GM21619 (cell line): ENCODE measurements around the gene ZBTB16.

Experiments used
- ATAC-seq: cut with Tn5 transposase; IDR thresholded peaks from one replicate; pipeline ENCODE4 v1.9.1; 2021; ENCODE audit not compliant: unreplicated experiment

Gene ZBTB16

DNA sequence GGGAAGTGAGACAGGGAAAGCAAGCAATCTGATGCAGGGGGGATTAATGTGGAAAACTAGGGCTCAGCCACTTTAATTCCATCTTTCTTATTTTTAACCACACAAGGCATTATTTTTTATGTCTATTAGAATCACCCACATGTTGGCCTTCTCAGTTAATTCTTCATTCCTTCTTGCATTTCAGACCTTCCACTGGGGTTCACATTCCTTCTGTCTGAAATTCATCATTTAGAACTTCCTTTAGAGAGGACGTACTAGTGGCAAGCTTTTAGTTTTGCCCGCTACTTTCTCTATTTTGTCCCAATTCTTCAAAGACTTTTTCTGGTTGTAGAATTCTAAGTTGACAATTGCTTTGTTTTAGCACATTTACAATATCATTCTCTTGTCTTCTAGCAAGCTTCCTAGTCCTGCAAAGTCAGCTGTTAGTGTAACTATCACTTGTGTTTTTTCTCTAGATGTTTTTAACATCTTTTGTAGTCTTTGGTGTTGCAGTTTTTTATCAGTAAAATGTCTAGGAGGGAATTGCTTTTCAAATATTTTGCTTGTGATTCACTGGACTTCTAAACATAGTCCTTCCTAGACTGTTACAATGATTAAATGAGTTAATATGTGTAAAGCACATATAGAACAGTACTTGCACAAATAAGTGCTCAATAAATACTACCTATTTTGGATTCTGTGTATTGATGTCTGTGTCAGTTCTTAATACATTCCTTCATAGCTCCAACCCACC is 231.2 kb downstream of the ZBTB16 start:
- ATAC-seq = no peak

DNA sequence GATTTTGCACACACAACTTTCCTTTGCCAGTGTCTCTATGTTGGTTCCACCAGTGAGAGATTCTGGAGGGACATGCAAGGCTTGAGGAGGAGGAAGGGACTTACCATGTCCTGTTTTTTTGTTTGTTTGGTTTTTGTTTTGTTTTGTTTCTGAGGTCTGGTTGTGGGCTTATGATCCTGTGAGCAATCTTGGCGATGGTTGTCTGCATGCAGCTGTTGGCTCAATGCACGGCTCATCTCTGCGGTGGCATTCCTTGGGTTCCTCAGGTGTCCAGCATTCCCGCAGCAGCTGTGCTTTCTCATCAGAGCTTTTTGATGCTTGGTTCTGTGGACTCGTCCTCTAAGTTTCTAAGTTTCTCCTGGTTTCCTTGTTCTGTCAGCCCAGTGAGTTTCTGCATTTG is 231.9 kb downstream of the ZBTB16 start:
- no peak for ATAC-seq

DNA sequence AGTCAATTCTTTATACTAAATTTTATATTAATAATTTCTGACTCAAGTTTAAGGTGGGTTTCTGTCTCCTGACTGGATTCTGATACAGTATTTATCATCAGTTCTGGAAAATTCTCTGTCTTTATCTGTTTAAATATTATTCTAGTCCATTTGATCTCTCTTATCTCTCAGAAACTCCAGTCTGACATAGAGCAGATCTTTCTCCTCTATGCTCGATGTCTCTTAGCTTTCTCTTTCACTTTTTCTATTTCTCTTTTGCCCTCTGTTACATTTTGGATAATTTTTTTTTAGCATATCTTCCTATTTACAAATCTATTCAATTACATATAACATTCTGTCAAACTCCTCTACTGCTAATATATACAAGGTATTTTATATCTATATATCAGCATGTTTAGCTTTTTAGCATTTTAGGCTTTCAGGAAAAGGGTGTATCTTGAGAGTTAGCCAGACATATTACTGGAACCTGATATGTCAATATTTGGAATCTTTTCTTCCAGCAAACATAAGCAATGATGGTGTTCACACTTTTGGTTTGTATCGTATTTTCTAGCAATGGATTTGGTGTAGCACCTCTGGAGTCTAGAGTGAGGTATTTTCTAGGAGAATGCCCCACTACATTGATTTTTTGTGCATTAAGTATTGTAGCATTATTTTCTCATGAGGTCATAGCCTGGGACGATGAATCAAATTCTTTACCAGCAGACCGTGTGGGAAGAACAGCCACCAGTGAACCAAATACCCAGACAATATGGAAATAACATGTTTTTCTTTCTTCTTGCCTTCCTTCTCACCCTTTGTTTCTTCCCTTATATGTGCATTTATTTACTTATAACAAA is 232.6 kb downstream of the ZBTB16 start:
- no peak for ATAC-seq

DNA sequence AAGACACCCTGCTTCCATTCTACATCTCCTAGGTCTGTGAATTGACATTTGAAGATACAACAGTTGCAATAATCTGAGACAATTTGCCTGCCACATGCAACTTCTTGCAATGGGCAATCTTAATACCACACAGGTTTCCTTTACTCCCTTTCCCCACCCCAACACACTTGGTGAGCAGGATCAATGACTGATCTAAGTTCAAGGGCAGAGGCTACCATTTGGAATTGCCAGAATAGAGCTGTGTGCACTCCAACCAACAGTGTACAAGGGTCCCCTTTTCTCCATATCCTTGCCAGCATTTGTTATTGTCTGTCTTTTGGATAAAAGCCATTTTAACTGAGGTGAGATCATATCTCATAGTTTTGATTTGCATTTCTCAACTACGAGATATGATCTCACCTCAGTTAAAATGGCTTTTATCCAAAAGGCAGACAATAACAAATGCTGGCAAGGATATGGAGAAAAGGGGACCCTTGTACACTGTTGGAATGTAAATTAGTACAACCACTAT is 233.7 kb downstream of the ZBTB16 start:
- no peak for ATAC-seq

DNA sequence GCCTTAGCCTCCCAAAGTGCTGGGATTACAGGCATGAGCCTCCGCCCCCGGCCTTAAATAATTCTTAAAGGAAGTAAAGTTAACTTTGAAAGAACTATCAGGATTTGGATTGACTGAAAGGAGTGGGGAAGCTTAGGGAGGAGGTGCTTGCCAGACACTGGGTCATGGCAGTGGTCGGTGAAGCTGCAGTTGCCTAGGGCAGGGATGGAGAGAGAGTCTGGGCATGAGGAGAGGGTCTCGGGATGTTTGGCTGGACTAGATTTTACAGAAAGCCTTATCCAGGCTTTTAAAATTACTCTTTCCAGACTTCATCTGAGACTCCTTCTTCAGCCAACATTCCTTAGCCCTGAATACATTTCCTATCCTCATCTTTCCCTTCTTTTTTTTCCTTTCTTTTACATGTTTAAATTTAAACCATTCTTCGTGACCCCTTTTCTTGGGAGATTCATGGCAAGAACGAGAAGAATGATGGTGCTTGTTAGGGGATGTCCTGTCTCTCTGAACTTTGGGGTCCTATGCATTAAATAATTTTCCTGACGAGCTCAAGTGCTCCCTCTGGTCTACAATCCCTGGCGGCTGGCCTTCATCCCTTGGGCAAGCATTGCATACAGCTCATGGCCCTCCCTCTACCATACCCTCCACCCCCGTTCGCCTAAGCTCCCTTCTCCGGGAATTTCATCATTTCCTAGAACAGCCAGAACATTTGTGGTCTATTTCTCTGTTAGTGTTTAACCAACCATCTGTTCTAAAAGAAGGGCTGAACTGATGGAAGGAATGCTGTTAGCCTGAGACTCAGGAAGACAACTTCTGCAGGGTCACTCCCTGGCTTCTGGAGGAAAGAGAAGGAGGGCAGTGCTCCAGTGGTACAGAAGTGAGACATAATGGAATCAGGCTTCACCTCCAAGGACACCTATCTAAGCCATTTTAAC is 236.4 kb downstream of the ZBTB16 start, which contains the start of gene NNMT:
TSS of gene NNMT (plus strand) at position 724 of the 929 bp plus-strand sequence. CDS start at position 882, 158 bp downstream.
- no peak for ATAC-seq

DNA sequence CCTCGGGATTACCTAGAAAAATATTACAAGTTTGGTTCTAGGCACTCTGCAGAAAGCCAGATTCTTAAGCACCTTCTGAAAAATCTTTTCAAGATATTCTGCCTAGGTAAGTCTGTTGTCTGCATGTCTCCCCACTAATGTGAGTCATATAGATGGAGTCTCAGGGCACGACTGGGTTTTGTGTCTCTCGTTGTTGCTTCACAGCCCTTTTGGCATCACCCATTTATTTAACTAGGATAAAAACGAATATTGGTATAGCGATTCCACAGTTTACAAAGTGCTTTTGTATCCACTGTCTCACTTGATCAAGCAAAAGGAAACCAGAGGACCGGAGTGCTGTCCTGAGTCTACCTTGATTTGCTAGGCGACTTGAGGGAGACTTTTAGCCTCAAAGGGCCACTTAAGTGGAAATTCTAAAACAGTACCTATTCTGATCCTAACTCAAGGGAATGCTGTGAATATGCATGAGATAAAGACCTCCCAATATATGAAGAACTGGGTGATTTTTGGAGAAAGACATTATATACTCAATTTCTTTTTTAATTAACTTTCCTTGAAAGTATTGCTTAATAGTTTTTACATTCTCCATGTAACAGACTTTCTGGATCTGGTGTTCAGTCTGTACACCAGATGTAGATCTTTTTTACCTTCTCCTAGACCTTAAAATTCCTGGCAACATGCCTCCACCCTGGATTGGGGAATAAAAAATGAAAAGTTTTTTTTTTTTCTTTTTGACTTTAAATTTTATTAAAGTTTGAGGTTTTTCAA is 237.3 kb downstream of the ZBTB16 start:
- no peak for ATAC-seq

DNA sequence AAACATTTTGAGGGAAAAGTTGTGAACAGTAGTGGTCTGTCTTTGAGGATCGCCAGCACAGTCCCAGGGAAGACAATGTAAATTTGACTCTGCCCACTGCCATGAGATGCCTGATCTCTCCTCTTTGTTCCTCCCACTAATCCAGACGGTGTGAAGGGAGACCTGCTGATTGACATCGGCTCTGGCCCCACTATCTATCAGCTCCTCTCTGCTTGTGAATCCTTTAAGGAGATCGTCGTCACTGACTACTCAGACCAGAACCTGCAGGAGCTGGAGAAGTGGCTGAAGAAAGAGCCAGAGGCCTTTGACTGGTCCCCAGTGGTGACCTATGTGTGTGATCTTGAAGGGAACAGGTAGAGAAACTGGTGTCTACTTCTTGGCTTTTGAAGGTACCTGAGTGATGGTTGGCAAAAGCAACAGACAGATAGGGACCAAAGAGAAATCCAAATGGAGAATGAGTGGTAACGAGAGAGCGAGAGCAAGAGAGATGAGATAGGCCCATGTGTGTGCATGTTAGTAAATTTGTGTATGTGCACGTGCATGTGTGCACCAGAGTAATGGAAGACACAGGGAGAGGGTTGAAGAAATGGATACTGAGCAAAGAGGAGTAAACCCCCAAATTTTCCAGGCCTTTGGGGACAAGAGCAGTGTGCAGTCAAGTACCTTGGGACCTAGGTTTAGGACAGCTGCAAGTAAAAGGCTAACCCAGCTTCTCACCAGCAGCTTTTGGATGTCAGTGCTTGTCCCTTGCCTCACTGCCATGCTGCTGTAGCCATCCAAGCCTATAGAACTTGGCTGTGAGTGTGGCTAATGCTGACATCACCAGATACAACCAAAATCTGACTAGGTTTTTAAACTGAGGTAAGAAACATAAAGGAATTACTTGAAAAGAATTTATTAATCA is 238.5 kb downstream of the ZBTB16 start:
- ATAC-seq = no peak

DNA sequence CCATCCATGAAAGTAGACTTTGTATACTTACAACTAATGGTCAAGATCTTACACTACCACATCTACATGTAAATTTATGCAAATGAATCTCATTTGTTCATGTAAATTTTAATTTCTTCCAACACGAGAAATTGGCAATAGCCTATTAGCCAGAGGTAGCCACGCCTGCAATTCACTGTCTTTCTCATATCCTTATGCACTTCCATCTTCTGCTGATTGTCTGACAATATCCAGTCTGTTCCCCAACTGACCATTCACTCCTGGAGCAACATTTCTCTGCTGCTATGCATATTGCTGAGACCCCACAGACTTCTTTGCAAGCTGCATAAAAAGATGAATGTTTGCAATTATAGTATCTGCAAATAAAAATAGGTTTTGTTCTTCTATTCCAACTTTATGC is 239.2 kb downstream of the ZBTB16 start:
- no peak for ATAC-seq
